Esophagus squamous epithelium (tissue), 4 donors: ENCODE measurements around the gene DOK4.

Source experiments
- POLR2A ChIP-seq, 4 donors: fragments of 450-650 bp; IDR thresholded peaks; one replicate each; pipeline ENCODE4 v1.6.1; 2017; ENCODE audit warnings: antibody characterized with exemption in 4 of 4, mild to moderate bottlenecking in 4 of 4, moderate library complexity in 3 of 4
- TF ChIP-seq, protein P1 (sequence below), 6 experiments: fragments of 450-650 bp in 4 of 6; fragments of 200-600 bp in 2 of 6; sonication (generic) in 2 of 6; IDR thresholded peaks; one replicate each; pipeline ENCODE4 v1.5.1; 2016 to 2019; ENCODE audit warnings: antibody characterized with exemption in 6 of 6, mild to moderate bottlenecking in 4 of 6, moderate library complexity in 4 of 6

DNA sequence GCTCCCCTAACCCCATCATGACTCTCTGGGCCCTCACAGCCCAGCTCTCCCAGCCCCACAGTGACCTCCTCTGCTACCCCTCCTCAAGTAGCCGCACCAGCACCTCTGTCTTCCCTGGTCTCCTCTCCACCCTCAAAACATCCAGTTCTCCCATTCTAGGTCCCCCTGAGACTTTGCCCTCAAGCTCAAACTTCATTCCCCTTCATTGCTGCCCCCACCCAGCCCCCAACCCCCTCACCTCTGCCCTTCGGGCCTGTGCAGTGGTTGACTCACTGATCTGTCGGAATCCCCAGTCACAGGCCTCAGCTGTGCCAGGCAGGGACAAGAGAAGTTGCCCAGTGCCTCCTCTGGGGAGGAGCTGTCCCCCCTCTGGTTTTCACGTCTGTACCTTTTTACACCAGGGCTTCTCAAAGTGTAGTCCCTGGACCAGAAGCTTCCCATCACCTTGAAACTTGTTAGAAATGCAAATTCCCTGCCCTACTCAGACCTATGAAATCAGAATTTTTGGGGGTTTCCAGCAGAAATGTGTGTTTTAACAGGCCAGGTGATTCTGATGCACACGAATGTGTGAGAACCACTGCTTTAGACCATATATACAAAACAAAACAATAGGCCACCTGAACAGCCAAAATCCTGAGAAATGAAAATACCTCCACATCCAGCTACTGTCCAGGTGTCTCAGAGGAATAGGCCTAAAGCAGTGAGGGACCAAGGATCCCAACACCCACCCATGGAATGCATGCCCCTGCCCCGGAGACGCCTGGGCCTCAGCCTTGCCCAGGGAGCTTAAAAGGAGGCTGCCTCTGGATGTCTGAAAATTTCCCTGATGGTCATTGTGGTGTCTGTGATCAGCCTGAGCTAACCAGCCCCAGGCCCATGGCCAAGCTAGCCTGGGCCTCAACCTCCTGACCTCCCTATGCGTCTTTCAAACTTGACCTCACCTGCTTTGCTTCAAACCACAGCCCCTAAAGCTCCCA is 853 bp upstream of the DOK4 start:
- TF ChIP-seq, protein P1, sequence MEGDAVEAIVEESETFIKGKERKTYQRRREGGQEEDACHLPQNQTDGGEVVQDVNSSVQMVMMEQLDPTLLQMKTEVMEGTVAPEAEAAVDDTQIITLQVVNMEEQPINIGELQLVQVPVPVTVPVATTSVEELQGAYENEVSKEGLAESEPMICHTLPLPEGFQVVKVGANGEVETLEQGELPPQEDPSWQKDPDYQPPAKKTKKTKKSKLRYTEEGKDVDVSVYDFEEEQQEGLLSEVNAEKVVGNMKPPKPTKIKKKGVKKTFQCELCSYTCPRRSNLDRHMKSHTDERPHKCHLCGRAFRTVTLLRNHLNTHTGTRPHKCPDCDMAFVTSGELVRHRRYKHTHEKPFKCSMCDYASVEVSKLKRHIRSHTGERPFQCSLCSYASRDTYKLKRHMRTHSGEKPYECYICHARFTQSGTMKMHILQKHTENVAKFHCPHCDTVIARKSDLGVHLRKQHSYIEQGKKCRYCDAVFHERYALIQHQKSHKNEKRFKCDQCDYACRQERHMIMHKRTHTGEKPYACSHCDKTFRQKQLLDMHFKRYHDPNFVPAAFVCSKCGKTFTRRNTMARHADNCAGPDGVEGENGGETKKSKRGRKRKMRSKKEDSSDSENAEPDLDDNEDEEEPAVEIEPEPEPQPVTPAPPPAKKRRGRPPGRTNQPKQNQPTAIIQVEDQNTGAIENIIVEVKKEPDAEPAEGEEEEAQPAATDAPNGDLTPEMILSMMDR (IDR thresholded peaks at IDR 0.05) = no peak
- TF ChIP-seq POLR2A (IDR thresholded peaks at IDR 0.05) = no peak
